ENCODE results near the gene ZBTB5.
A peak's percentile ranks its signal among the peaks of the same experiment; 100 is the strongest.
"Not testable (repeated sequence)": the region's sequence is repeated elsewhere in the genome, so short reads cannot be mapped to it uniquely, and the experiment has no call there.

ZBTB5 gene

GRCh38 chr9:37405764-37406380 is 59.4 kb downstream of the ZBTB5 start:
- DNase-seq (ENCODE audit: low spot score), result no peak

- no peak for DNase-seq (ENCODE audit: low spot score)
Observed at GRCh38 chr9:37405350-37405749, 59.9 kb downstream of the ZBTB5 start.

GRCh38 chr9:37404590-37404989 is 60.7 kb downstream of the ZBTB5 start:
- DNase-seq (ENCODE audit: low spot score), result no peak

GRCh38 chr9:37399336-37399735 is 65.9 kb downstream of the ZBTB5 start:
- no peak for DNase-seq (ENCODE audit: low spot score)

- DNase-seq (ENCODE audit: low spot score), result no peak
Observed at GRCh38 chr9:37398464-37399025, 66.7 kb downstream of the ZBTB5 start.

- DNase-seq (ENCODE audit: low spot score), result not testable (repeated sequence)
Observed at GRCh38 chr9:37397948-37398347, 67.3 kb downstream of the ZBTB5 start.

GRCh38 chr9:37395663-37396062 is 69.6 kb downstream of the ZBTB5 start:
- no peak for DNase-seq (ENCODE audit: low spot score)

GRCh38 chr9:37395229-37395628 is 70.0 kb downstream of the ZBTB5 start:
- no peak for DNase-seq (ENCODE audit: low spot score)

GRCh38 chr9:37392272-37392671 is 73.0 kb downstream of the ZBTB5 start:
- DNase-seq (ENCODE audit: low spot score), result peak; percentile 47

- peak; percentile 64 for DNase-seq (ENCODE audit: low spot score)
Observed at GRCh38 chr9:37390759-37391158, 74.5 kb downstream of the ZBTB5 start.
